Measurements from ENCODE around the gene ZNF148.

The ZNF148 gene

GRCh38 chr3:125386811-125387210 lies 11.7 kb upstream of the ZNF148 start:
- DNase-seq = no peak

GRCh38 chr3:125383744-125384143 lies 8.6 kb upstream of the ZNF148 start:
- H3K4me1 Mint-ChIP-seq = peaks cover 10% of the 10 kb centered on the region
- H3K4me3 Mint-ChIP-seq = no peak overlapping the region
- H3K9me3 Mint-ChIP-seq = no peaks in the 10 kb centered on the region
- ATAC-seq (no peak), DNase-seq (no peak)
- no peak overlapping the region for H3K27ac Mint-ChIP-seq
- H3K27me3 Mint-ChIP-seq = peaks cover 9% of the 10 kb centered on the region

More at GRCh38 chr3:125386811-125387210, 11.7 kb upstream of the ZNF148 start:
- peaks cover 9% of the 10 kb centered on the region for H3K27me3 Mint-ChIP-seq
- ATAC-seq = no peak
- no peak overlapping the region for H3K4me3 Mint-ChIP-seq
- peaks cover 20% of the 10 kb centered on the region for H3K4me1 Mint-ChIP-seq
- H3K9me3 Mint-ChIP-seq = no peaks in the 10 kb centered on the region
- no peak overlapping the region for H3K27ac Mint-ChIP-seq

GRCh38 chr3:125382298-125382697 lies 7.2 kb upstream of the ZNF148 start:
- ATAC-seq (no peak), DNase-seq (no peak)
- H3K4me1 Mint-ChIP-seq = peaks cover 10% of the 10 kb centered on the region
- no peak overlapping the region for H3K27ac Mint-ChIP-seq
- peaks cover 9% of the 10 kb centered on the region for H3K27me3 Mint-ChIP-seq
- no peak overlapping the region for H3K4me3 Mint-ChIP-seq
- H3K9me3 Mint-ChIP-seq = no peaks in the 10 kb centered on the region

- no peaks in the 10 kb centered on the region for H3K9me3 Mint-ChIP-seq
- H3K27me3 Mint-ChIP-seq = peaks cover 9% of the 10 kb centered on the region
- peaks cover 10% of the 10 kb centered on the region for H3K4me1 Mint-ChIP-seq
- H3K4me3 Mint-ChIP-seq = peak overlapping the region in 1 of 2 donors; percentile 37
- ATAC-seq (peak; percentile 95), DNase-seq (peak; percentile 23 to 35)
- peak overlapping the region in 1 of 2 donors; percentile 5 for H3K27ac Mint-ChIP-seq
Observed at GRCh38 chr3:125381743-125382142, 6.6 kb upstream of the ZNF148 start.

- H3K4me1 Mint-ChIP-seq = peaks cover 10% of the 10 kb centered on the region
- DNase-seq (no peak), ATAC-seq (peak; percentile 78)
- H3K9me3 Mint-ChIP-seq = no peaks in the 10 kb centered on the region
- H3K27ac Mint-ChIP-seq = no peak overlapping the region
- H3K4me3 Mint-ChIP-seq = peak overlapping the region in 1 of 2 donors; percentile 37
- peaks cover 9% of the 10 kb centered on the region for H3K27me3 Mint-ChIP-seq
Observed at GRCh38 chr3:125381314-125381713, 6.2 kb upstream of the ZNF148 start.

- DNase-seq = no peak
- Mint-ChIP-seq H3K27me3 (peaks cover 9% of the 10 kb centered on the region), H3K4me1 (peaks cover 13% of the 10 kb centered on the region), H3K4me3 (no peak overlapping the region), H3K9me3 (no peaks in the 10 kb centered on the region), H3K27ac (no peak overlapping the region)
- no peak for ATAC-seq
Observed at GRCh38 chr3:125379483-125379882, 4.4 kb upstream of the ZNF148 start.

GRCh38 chr3:125378762-125379161 lies 3.6 kb upstream of the ZNF148 start:
- H3K9me3 Mint-ChIP-seq = no peaks in the 10 kb centered on the region
- no peak overlapping the region for H3K4me3 Mint-ChIP-seq
- H3K27me3 Mint-ChIP-seq = peaks cover 7% of the 10 kb centered on the region
- peak overlapping the region in 1 of 2 donors; percentile 62 for H3K27ac Mint-ChIP-seq
- DNase-seq = no peak
- ATAC-seq = no peak
- H3K4me1 Mint-ChIP-seq = peaks cover 20% of the 10 kb centered on the region

GRCh38 chr3:125375950-125376679 lies 990 bp upstream of the ZNF148 start:
- H3K4me1 Mint-ChIP-seq = peaks cover 27% of the 10 kb centered on the region
- peak overlapping the region; percentile 99 for H3K27ac Mint-ChIP-seq
- no peaks in the 10 kb centered on the region for H3K9me3 Mint-ChIP-seq
- ATAC-seq (no peak), DNase-seq (no peak)
- no peaks in the 10 kb centered on the region for H3K27me3 Mint-ChIP-seq
- peak overlapping the region; percentile 99 for H3K4me3 Mint-ChIP-seq

- peak in 1 of 2 donors; percentile 38 for DNase-seq
- Mint-ChIP-seq H3K4me3 (peak overlapping the region; percentile 94 to 99), H3K9me3 (no peaks in the 10 kb centered on the region), H3K4me1 (peaks cover 39% of the 10 kb centered on the region), H3K27ac (peak overlapping the region; percentile 95 to 97), H3K27me3 (no peaks in the 10 kb centered on the region)
- peak; percentile 56 for ATAC-seq
Observed at GRCh38 chr3:125374501-125374995, 577 bp downstream of the ZNF148 start.

GRCh38 chr3:125367403-125368230 lies 7.5 kb downstream of the ZNF148 start:
- no peak for ATAC-seq
- Mint-ChIP-seq H3K4me3 (no peak overlapping the region), H3K27ac (no peak overlapping the region), H3K27me3 (no peaks in the 10 kb centered on the region), H3K4me1 (peaks cover 69% of the 10 kb centered on the region), H3K9me3 (peaks cover 0 to 3% of the 10 kb centered on the region in 2 donors)
- DNase-seq = no peak

- Mint-ChIP-seq H3K4me1 (peaks cover 70% of the 10 kb centered on the region), H3K27ac (no peak overlapping the region)
- no peak for ATAC-seq
Observed at GRCh38 chr3:125366132-125366531, 9.0 kb downstream of the ZNF148 start.

GRCh38 chr3:125359700-125360099 lies 15.4 kb downstream of the ZNF148 start:
- Mint-ChIP-seq H3K27me3 (no peaks in the 10 kb centered on the region), H3K9me3 (peaks cover 0 to 3% of the 10 kb centered on the region in 2 donors), H3K4me3 (no peak overlapping the region), H3K27ac (no peak overlapping the region), H3K4me1 (peaks cover 68% of the 10 kb centered on the region)
- DNase-seq (no peak), ATAC-seq (no peak)

More at GRCh38 chr3:125366132-125366531, 9.0 kb downstream of the ZNF148 start:
- peaks cover 0 to 3% of the 10 kb centered on the region in 2 donors for H3K9me3 Mint-ChIP-seq
- no peak for DNase-seq
- no peaks in the 10 kb centered on the region for H3K27me3 Mint-ChIP-seq
- no peak overlapping the region for H3K4me3 Mint-ChIP-seq

GRCh38 chr3:125358923-125359322 lies 16.2 kb downstream of the ZNF148 start:
- Mint-ChIP-seq H3K4me3 (no peak overlapping the region), H3K4me1 (peaks cover 66% of the 10 kb centered on the region), H3K27me3 (no peaks in the 10 kb centered on the region), H3K27ac (peak overlapping the region in 1 of 2 donors; percentile 33), H3K9me3 (peaks cover 0 to 3% of the 10 kb centered on the region in 2 donors)
- ATAC-seq (no peak), DNase-seq (no peak)

GRCh38 chr3:125357837-125358236 lies 17.3 kb downstream of the ZNF148 start:
- peak overlapping the region; percentile 85 to 87 for H3K4me3 Mint-ChIP-seq
- peak overlapping the region; percentile 84 to 93 for H3K27ac Mint-ChIP-seq
- peaks cover 64% of the 10 kb centered on the region for H3K4me1 Mint-ChIP-seq
- ATAC-seq (no peak), DNase-seq (no peak)
- H3K9me3 Mint-ChIP-seq = peaks cover 0 to 2% of the 10 kb centered on the region in 2 donors
- H3K27me3 Mint-ChIP-seq = no peaks in the 10 kb centered on the region

- Mint-ChIP-seq H3K4me3 (peak overlapping the region; percentile 85 to 87), H3K27me3 (no peaks in the 10 kb centered on the region), H3K9me3 (no peaks in the 10 kb centered on the region), H3K4me1 (peaks cover 65% of the 10 kb centered on the region), H3K27ac (peak overlapping the region; percentile 35 to 93)
- peak; percentile 48 to 61 for DNase-seq
- ATAC-seq = peak; percentile 97
Observed at GRCh38 chr3:125357032-125357658, 18.0 kb downstream of the ZNF148 start.
